ENCODE data around the gene RRP1B. TPM values are rescaled to one million over a fixed set of nuclear protein-coding genes. Genes with fewer than 3 reads are reported as not detected.
"Not testable (repeated sequence)": the region's sequence is repeated elsewhere in the genome, so short reads cannot be mapped to it uniquely, and the experiment has no call there.

The RRP1B gene
- total RNA-seq, 2 experiments from 2014 or later, result 44.2 to 46.6 TPM

DNA sequence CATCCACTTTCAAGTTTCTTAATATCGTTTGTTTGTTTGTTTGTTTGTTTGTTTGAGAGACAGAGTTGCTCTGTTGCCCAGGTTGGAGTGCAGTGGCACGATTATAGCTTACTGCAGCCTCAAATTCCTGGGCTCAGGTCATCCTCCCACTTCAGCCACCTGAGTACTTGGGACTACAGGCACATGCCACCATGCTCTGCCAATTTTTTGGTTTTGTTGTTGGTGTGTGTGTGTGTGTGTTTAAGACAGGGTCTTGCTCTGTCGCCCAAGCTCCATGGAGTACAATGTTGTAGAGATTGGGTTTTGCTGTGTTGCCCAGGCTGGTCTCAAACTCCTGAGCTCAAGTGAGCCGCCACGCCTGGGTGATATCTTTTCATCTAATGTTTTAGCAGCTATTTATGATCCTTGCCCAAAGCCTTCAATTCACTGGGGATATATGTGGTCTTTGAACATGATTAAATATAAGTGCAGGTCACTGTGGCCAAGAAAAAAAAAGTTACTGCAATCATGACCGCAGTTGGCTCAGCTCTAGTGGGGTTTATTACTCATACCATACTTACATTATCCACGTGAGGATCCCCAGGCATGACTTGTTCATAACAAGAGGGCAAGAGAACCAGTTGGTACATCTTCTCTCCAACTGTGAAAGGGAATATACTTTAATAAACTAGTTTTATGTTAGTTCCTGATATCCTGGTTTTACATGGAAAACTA, 8.0 kb downstream of the RRP1B start:
- Mint-ChIP-seq H3K27me3 (no peaks in the 10 kb centered on the region), H3K9me3 (peaks cover 2% of the 10 kb centered on the region), H3K27ac (no peak overlapping the region), H3K4me1 (peaks cover 12% of the 10 kb centered on the region), H3K4me3 (no peak overlapping the region), H3K36me3 (peaks cover 33% of the 10 kb centered on the region)
- ATAC-seq (ENCODE audit: low read depth) (no peak), DNase-seq (no peak)
- POLR2A ChIA-PET, result no interaction called here

DNA sequence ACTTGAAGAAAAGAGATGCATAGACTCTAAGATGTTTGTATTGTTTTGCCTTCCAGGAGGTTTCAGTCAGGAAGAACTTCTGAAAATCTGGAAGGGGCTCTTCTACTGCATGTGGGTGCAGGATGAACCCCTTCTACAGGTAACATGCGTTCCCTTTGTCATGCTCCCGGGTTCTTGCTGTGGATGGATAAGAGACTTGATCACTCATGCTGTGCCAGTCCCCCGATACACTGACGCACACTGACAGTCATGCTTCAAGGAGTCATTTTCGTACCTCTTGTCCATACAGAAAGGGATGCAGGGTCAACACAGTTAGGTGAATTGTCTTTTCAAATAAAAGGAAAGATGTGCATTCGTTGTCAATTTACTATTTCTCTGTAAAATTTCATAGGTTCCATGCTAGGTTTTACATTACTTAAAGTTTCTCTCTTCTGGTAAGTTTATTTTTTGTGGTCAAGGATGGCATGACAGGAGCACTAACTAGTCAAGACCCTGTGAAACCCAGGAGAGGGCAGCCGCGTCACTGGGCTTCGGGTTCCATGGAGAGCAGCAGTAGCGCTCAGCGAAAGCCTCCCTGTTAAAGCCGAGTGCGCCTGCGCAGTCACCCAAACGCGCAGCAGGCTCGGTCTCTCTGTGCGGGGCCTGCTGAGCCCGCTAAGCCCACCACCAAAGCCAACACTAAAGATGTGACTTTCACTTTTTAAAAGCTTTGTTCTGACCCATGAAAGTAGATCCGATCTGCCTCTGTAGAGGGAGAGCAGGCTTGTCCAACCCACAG, 10.7 kb downstream of the RRP1B start:
- peaks cover 25% of the 10 kb centered on the region for H3K36me3 Mint-ChIP-seq
- POLR2A ChIA-PET, result no interaction called here
- H3K4me3 Mint-ChIP-seq, result no peak overlapping the region
- peaks cover 2% of the 10 kb centered on the region for H3K9me3 Mint-ChIP-seq
- ATAC-seq (ENCODE audit: low read depth), result no peak
- H3K27ac Mint-ChIP-seq, result no peak overlapping the region
- no peaks in the 10 kb centered on the region for H3K27me3 Mint-ChIP-seq
- no peak for DNase-seq
- H3K4me1 Mint-ChIP-seq, result peaks cover 6% of the 10 kb centered on the region

DNA sequence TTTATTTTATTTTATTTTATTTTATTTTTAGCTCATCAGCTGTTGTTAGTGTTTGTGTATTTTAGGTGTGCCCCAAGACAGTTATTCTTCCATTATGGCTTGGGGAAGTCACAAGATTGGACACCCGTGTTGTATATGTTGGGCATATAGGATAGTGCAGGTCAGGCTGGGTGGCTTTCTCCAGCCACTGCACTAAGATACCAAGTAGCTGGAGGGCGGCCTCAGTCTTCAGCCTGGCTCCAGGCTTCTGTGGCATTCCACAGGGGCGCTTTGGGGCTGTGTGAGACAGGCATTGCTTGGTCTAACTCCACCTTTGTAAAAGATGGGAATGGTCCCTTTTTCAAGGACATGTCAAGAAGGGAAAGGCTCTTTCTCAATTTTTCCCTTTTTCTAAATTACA, 16.5 kb downstream of the RRP1B start:
- Mint-ChIP-seq H3K27me3 (no peaks in the 10 kb centered on the region), H3K4me3 (no peak overlapping the region), H3K4me1 (peaks cover 6% of the 10 kb centered on the region), H3K27ac (no peak overlapping the region), H3K36me3 (peaks cover 27% of the 10 kb centered on the region), H3K9me3 (no peaks in the 10 kb centered on the region)
- no peak for DNase-seq
- POLR2A ChIA-PET, result interaction anchor here (0.6 kb wide), 2 partner anchors 21 to 685 kb away, joined by 3 read pairs; no protein-coding TSS in a partner anchor
- no peak for ATAC-seq (ENCODE audit: low read depth)

DNA sequence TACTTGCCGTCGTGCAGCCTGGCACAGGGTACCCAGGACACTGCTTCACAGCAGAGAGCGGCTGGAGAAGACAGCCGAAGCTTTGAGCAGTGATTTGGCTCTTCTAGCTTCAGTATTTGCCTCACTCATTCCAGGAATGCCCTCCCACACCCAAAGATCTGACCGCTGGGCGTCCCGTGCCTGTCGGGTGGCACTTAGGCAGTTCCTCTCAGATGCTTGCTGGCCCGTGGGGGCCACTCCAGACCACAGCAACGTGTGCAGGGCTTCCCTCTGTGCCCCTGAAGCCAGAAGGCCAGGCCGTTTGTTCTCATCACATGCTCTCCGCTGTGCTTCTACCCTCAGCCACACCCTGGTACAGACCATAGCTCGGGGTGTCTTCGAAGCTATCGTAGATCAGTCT, 17.0 kb downstream of the RRP1B start:
- Mint-ChIP-seq H3K4me3 (no peak overlapping the region), H3K36me3 (peaks cover 27% of the 10 kb centered on the region), H3K9me3 (no peaks in the 10 kb centered on the region), H3K27me3 (no peaks in the 10 kb centered on the region), H3K4me1 (peaks cover 6% of the 10 kb centered on the region), H3K27ac (no peak overlapping the region)
- POLR2A ChIA-PET, result interaction anchor here (0.6 to 0.7 kb wide), 3 partner anchors 20 to 685 kb away, joined by 3 read pairs; no protein-coding TSS in a partner anchor
- no peak for DNase-seq
- no peak for ATAC-seq (ENCODE audit: low read depth)

DNA sequence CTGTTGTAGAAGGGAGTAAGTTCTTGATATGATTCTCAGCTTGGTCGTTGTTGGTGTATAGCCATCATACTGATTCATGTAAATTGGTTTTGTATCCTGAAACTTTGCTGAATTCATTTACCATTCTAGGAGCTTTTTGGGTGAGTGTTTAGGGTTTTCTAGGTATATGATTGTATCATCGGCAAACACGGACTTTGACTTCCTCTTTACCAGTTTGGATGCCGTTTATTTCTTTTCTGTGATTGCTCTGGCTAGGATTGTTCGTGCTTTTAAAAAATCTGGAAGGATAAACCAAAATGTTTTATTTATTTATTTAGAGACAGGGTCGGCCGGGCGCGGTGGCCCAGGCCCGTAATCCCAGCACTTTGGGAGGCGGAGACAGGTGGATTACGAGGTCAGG, 20.6 kb downstream of the RRP1B start:
- POLR2A ChIA-PET, result no interaction called here
- Mint-ChIP-seq H3K27me3 (no peaks in the 10 kb centered on the region), H3K9me3 (no peaks in the 10 kb centered on the region), H3K36me3 (peaks cover 31% of the 10 kb centered on the region), H3K4me1 (peaks cover 16% of the 10 kb centered on the region), H3K27ac (no peak overlapping the region), H3K4me3 (no peak overlapping the region)
- DNase-seq (no peak), ATAC-seq (ENCODE audit: low read depth) (no peak)

DNA sequence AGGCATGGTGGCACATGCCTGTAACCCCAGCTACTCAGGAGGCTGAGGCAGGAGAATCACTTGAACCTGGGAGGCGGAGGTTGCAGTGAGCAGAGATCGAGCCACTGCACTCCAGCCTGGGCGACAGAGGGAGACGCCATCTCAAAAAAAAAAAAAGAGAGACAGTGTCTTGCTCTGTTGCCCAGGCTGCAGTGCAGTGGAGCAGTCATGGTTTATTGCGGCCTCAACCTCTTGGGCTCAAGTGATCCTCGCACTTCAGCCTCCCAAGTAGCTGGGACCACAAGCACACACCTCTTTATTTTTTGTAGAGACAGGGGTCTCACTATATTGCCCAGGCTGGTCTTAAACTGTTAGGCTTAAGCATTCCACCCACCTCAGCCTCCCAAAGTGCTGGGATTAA, 21.1 kb downstream of the RRP1B start:
- H3K27ac Mint-ChIP-seq; DNase-seq; POLR2A ChIA-PET; H3K27me3 Mint-ChIP-seq; ATAC-seq (ENCODE audit: low read depth); H3K9me3 Mint-ChIP-seq; H3K4me3 Mint-ChIP-seq: not testable (repeated sequence)
- Mint-ChIP-seq H3K4me1 (peaks cover 16% of the 10 kb centered on the region), H3K36me3 (peaks cover 36% of the 10 kb centered on the region)

DNA sequence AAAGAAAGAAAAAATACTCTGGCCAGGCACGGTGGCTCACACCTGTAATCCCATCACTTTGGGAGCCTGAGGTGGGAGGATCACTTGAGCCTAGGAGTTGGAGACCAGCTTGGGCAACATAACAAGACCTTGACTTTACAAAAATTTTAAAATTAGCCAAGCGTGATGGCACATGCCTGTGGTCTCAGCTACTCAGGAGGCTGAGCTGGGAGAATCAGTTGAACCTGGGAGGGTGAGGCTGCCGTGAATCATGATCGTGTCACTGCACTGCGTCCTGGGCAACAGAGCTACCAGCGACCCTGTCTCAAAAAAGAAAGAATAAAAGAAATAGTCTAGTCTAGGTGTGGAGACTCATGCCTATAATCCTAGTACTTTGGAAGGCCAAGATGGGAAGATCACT, 22.3 kb downstream of the RRP1B start:
- ATAC-seq (ENCODE audit: low read depth), result no peak
- POLR2A ChIA-PET, result no interaction called here
- peaks cover 16% of the 10 kb centered on the region for H3K4me1 Mint-ChIP-seq

DNA sequence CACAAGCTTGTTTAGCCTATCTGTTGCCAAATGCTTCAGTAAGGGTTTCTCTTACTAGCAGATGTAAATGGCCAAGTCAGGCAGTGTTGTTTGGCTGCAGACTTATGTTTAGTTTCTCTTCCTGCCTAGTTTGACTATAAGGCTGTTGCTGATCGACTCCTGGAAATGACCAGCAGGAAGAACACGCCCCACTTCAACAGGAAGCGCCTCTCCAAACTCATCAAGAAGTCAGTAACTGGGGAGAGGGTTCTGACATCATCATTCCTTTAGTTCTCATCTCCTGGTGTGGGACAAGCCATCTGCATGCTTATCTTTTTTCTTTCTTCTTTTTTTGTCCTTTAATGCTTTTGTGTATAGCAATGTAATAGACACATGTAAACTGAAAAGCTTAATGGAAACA, 25.1 kb downstream of the RRP1B start:
- Mint-ChIP-seq H3K4me1 (peaks cover 16% of the 10 kb centered on the region), H3K9me3 (no peaks in the 10 kb centered on the region), H3K27ac (peak overlapping the region; percentile 68), H3K36me3 (peaks cover 31% of the 10 kb centered on the region), H3K27me3 (no peaks in the 10 kb centered on the region), H3K4me3 (peak overlapping the region; percentile 30)
- POLR2A ChIA-PET, result no interaction called here
- ATAC-seq (ENCODE audit: low read depth) (peak; percentile 61), DNase-seq (no peak)

More for the DNA sequence above, 22.3 kb downstream of the RRP1B start:
- no peak overlapping the region for H3K27ac Mint-ChIP-seq
- no peaks in the 10 kb centered on the region for H3K27me3 Mint-ChIP-seq
- H3K9me3 Mint-ChIP-seq, result no peaks in the 10 kb centered on the region
- peaks cover 38% of the 10 kb centered on the region for H3K36me3 Mint-ChIP-seq
- no peak overlapping the region for H3K4me3 Mint-ChIP-seq
- no peak for DNase-seq

DNA sequence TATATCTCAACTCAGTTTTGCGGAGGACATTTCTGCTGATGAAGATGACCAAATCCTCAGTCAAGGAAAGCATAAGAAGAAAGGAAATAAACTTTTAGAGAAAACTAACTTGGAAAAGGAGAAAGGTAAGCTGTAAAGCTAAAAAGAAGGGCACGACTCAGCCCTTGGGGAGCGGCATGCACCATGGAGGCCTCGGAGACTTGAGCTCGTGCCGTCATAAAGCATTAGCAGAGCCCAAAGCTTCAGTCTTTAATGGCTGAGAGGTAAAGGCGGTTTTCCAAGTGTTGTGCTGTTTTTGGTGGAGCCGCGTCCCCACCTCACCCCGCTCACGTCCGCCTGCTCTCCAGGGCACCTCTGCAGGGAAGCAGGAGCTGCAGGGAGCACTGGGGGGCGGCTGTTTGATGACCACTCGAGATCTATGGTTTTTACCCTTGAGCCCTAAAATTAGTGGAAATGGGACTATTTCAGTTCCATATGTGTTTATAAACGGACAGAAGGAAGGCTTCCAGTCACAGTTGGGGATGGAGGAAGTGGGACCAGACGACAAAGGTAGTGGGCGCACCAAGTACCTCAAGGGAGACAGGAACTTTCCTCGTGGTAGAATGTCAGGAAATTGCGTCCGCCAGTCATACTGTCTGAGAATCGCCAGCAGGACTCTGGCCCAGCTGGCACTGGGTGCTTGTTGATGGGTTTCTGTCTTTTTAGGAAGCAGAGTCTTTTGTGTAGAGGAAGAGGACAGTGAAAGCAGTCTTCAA, 27.6 kb downstream of the RRP1B start:
- H3K4me3 Mint-ChIP-seq, result no peak overlapping the region
- H3K9me3 Mint-ChIP-seq, result no peaks in the 10 kb centered on the region
- peak overlapping the region; percentile 79 for H3K27ac Mint-ChIP-seq
- H3K27me3 Mint-ChIP-seq, result no peaks in the 10 kb centered on the region
- peaks cover 10% of the 10 kb centered on the region for H3K4me1 Mint-ChIP-seq
- POLR2A ChIA-PET, result no interaction called here
- DNase-seq (no peak), ATAC-seq (ENCODE audit: low read depth) (no peak)
- H3K36me3 Mint-ChIP-seq, result peaks cover 30% of the 10 kb centered on the region

DNA sequence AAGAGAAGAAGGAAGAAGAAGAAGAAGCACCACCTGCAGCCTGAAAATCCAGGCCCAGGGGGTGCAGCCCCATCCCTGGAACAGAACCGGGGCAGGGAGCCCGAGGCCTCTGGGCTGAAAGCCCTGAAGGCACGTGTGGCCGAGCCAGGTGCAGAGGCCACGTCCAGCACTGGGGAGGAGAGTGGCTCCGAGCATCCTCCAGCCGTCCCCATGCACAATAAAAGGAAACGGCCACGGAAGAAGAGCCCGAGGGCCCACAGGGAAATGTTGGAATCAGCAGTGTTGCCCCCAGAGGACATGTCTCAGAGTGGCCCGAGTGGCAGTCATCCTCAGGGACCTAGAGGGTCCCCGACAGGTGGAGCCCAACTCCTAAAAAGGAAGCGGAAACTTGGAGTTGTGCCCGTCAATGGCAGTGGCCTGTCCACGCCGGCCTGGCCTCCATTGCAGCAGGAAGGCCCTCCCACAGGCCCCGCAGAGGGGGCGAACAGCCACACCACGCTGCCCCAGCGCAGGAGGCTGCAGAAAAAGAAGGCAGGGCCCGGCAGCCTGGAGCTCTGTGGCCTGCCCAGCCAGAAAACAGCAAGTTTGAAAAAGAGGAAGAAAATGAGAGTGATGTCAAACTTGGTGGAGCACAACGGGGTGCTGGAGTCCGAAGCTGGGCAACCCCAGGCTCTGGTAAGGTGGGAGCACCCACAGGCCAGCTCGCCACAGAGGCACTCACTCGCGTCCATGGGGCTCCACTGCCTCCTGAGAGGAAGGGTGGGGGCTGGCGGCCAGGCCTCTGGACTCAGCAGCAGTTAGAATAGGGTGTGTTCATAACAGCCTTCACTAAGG, 28.4 kb downstream of the RRP1B start:
- Mint-ChIP-seq H3K36me3 (peaks cover 28% of the 10 kb centered on the region), H3K4me1 (peaks cover 10% of the 10 kb centered on the region), H3K9me3 (no peaks in the 10 kb centered on the region), H3K4me3 (no peak overlapping the region), H3K27me3 (no peaks in the 10 kb centered on the region), H3K27ac (peak overlapping the region; percentile 79)
- ATAC-seq (ENCODE audit: low read depth) (no peak), DNase-seq (no peak)
- POLR2A ChIA-PET, result no interaction called here

DNA sequence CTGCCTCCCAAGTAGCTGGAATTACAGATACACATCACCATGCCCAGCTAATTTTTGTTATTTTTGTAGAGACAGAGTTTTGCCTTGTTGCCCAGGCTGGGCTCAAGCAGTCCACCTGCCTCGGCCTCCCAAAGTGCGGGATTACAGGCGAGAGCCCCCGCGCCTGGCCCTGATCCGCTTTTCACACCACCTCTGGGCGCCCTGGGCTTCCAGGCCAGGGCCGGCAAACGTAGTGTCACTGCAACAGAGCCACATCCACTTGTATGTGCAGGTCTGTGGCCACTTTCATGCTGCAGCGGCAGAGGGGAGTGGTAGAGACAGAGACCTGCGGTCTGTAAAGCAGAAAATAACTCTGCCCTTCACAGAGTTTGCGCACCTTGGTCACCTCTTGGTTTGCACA, 29.5 kb downstream of the RRP1B start:
- no peak for ATAC-seq (ENCODE audit: low read depth)
- no peak for DNase-seq
- peaks cover 10% of the 10 kb centered on the region for H3K4me1 Mint-ChIP-seq
- no peak overlapping the region for H3K27ac Mint-ChIP-seq
- peaks cover 31% of the 10 kb centered on the region for H3K36me3 Mint-ChIP-seq
- no peaks in the 10 kb centered on the region for H3K27me3 Mint-ChIP-seq
- H3K9me3 Mint-ChIP-seq, result no peaks in the 10 kb centered on the region
- no peak overlapping the region for H3K4me3 Mint-ChIP-seq
- POLR2A ChIA-PET, result no interaction called here

DNA sequence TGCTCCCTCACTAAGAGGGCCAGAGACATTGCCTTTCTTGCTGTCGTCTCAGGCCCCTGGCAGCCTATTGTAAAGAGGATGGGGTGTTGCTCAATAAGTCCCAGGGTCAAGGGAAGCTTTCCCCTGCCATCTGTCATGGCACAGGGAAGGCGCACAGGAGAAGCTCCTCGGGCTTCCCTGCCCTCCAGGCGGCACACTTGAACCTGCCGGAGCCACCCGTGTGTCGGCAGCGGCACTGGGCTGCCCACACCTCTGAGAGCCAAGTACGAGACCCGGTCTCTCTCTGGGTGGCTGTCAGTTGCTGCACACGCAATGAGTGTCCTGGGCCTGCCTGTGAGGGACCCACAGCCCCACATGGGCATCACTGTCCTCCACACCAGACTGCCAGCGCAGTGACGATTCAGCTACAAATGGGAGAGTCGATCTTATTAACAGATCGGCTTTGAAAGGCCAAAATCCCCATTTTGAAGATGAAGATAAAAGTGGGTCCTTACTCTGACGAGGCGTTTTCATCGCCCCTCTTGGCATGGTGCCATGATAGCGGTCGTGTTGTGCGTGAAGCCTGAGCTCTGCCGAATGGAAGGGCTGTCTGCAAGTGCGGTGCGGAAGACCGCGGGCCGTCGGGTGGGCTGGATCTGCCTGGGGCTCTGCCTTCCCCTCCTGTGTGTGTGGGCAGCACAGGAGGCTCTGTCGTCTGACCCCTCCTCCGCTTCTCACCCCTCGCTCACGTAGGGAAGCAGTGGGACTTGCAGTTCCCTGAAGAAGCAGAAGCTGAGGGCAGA, 30.4 kb downstream of the RRP1B start:
- Mint-ChIP-seq H3K9me3 (no peaks in the 10 kb centered on the region), H3K27me3 (no peaks in the 10 kb centered on the region), H3K27ac (no peak overlapping the region), H3K4me1 (peaks cover 2% of the 10 kb centered on the region), H3K36me3 (peaks cover 28% of the 10 kb centered on the region), H3K4me3 (no peak overlapping the region)
- DNase-seq (no peak), ATAC-seq (ENCODE audit: low read depth) (no peak)
- POLR2A ChIA-PET, result no interaction called here

Measured in activated naive CD8-positive, alpha-beta T cell treated with anti-CD3 and anti-CD28 coated beads, Interleukin-2, amount 10 ng/mL, durations not matched to agents 7 days and 5 days (primary cell).